Keratinocyte (primary cell): ENCODE results near the gene RHCE.

Experiments used
- EZH2 ChIP-seq: IDR thresholded peaks from one replicate; pipeline ENCODE4 v1.6.1; 2012; ENCODE audit warnings: inconsistent platforms, mild to moderate bottlenecking, low read length, moderate library complexity
- TF ChIP-seq, protein P1 (sequence below), 3 experiments: IDR thresholded peaks in 1 of 3; conservative IDR thresholded peaks in 1 of 3; optimal IDR thresholded peaks in 1 of 3; 2 replicates in 2 of 3; 3 replicates in 1 of 3; pipeline versions ENCODE3 to v1.5.1; 2011; ENCODE audit warnings: low read length in 3 of 3, mild to moderate bottlenecking in 3 of 3, moderate library complexity in 2 of 3, control low read depth in 1 of 3, inconsistent platforms in 1 of 3; ENCODE audit not compliant: insufficient read depth in 2 of 3; ENCODE audit errors: extremely low read depth in 1 of 3

DNA sequence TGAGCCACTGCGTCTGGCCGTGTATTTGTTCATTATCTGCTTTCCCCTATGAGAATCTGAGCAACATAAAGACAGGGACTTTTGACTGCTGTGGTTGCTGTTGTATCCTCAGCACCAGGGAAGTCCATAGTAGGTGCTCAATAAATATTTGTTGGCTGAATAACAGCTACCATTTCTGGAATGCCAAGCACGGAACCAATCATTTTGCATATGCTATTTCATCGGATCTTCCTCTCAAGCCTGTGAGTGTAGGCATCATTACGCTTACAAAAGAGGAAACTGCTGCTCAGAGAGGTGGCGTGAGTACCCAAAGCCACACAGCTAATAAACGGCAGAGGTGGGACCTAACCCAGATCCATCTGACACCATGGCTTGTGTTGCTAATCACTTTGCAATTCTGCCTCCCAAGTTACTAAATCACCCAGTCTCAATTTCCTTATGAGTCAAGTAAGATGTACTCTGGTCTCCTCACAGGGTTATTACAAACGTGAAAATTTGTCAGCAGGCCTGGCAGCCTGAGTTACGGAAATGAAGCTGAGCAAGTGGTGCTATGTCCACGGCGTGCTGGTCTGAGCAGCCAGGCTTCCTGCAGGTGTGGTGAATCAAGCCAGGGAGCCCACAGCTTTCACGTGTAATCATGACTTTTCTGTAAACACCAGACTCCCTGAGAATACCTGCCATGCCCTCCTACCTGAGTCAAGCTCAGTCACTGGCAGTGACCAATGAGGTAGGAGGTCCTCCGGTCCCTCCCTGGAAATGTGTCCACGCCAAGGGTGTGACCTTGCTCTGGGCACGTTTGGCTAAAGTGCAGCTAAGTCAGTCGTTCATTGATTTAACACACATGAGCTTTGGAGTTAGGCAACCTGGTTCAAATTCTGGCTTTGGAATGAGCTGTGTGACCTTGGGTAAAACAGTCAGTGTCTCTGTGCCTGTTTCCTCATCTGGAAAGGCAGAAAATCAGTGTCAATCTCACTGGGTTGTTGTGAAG lies 4.8 kb upstream of the RHCE start:
- TF ChIP-seq, protein P1, sequence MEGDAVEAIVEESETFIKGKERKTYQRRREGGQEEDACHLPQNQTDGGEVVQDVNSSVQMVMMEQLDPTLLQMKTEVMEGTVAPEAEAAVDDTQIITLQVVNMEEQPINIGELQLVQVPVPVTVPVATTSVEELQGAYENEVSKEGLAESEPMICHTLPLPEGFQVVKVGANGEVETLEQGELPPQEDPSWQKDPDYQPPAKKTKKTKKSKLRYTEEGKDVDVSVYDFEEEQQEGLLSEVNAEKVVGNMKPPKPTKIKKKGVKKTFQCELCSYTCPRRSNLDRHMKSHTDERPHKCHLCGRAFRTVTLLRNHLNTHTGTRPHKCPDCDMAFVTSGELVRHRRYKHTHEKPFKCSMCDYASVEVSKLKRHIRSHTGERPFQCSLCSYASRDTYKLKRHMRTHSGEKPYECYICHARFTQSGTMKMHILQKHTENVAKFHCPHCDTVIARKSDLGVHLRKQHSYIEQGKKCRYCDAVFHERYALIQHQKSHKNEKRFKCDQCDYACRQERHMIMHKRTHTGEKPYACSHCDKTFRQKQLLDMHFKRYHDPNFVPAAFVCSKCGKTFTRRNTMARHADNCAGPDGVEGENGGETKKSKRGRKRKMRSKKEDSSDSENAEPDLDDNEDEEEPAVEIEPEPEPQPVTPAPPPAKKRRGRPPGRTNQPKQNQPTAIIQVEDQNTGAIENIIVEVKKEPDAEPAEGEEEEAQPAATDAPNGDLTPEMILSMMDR (optimal IDR thresholded peaks at IDR 0.05 in 1 of 3, IDR thresholded peaks at IDR 0.05 in 1 of 3, conservative IDR thresholded peaks at IDR 0.05 in 1 of 3; ENCODE audit: extremely low read depth in 1 of 3, insufficient read depth in 2 of 3, low read length in 3 of 3): no peak
- TF ChIP-seq EZH2: no peak
